Activated naive CD4-positive, alpha-beta T cell (primary cell): ENCODE results near the gene ANXA11.

ENCODE experiments used
- DNase-seq, 4 experiments: peaks; one replicate each; lab custom pipeline; 2025; lab: John Stamatoyannopoulos, UW

Gene ANXA11

GRCh38 chr10:80187465-80188409 is 17.6 kb downstream of the ANXA11 start:
- DNase-seq = peak in 3 of 4 experiments; percentile 13 to 76 (median 70)

DNA sequence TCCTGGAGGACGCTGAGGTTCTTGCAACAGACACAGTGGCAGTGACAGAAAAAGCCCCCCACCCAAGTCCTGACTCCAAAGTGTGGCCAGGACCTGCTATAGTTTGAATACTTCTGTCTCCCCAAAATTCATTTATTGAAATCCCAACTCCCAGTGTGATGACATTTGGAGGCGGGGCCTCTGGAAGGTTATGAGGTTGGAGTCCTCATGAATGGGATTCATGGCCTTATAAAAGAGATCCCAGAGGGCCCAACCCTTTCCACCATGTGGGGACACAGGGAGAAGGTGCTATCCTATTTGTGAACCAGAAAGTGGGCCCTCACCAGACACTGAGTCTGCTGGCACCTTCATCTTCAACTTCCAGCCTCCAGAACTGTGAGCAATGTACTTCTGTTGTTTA is 18.3 kb downstream of the ANXA11 start:
- no peak for DNase-seq

- DNase-seq = no peak
Measured at GRCh38 chr10:80186364-80187012, 18.8 kb downstream of the ANXA11 start.

DNA sequence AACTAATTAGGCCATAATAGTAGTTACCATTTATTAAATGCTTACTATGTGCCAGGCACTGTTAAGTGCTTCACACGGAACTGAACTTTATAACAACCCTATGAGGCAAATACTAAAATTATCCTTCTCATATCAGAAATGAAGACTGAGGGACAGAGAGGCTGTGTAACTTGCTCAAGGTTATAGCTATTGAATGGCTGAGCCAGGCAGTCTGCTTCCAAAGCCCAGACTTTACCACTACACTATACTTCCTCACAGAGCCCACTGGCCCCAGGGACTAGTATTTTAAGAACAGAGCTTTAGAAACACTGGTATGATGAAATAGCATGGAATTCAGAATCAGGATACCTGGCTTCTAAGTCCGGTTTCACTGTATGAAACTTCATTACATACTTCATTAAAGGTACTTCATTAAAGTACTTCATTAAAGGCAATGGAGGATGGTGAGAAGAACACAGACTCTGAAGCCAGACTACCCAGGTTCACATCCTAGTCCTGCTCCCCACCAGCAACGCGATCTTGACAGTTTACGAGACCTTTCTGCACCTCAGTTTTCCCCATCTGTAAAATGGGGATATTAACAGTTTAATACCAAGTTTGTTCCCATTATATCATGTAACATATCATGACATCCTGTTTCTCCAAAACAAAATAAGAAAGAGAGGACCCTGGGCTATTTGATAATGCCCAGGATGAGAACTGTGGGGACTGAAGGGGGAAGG is 19.6 kb downstream of the ANXA11 start:
- DNase-seq = no peak

- no peak for DNase-seq
Measured at GRCh38 chr10:80184291-80184690, 21.0 kb downstream of the ANXA11 start.

DNA sequence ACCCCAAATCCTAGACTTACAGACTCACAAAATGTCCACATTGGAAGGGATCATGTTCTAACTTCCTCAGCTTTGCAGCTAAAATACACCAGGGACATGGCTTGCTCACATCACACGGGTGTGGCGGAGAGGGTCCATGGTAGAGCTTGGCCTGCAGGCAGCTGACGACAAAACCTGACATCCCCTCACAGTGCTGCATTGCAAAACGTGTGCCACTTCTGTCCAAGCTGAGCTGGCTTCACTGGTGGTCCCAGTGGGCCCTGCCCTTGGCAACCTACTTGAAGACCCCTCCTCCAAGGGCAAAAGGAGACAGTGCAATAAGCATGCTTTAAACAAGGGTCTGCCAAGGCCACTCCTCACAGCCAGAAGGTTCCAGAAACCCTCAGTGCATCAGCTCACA is 21.9 kb downstream of the ANXA11 start:
- no peak for DNase-seq

- DNase-seq = no peak
Measured at GRCh38 chr10:80182986-80183385, 22.4 kb downstream of the ANXA11 start.

- DNase-seq = no peak
Measured at GRCh38 chr10:80177781-80178636, 27.3 kb downstream of the ANXA11 start.

GRCh38 chr10:80176526-80176925 is 28.8 kb downstream of the ANXA11 start:
- DNase-seq = no peak

DNA sequence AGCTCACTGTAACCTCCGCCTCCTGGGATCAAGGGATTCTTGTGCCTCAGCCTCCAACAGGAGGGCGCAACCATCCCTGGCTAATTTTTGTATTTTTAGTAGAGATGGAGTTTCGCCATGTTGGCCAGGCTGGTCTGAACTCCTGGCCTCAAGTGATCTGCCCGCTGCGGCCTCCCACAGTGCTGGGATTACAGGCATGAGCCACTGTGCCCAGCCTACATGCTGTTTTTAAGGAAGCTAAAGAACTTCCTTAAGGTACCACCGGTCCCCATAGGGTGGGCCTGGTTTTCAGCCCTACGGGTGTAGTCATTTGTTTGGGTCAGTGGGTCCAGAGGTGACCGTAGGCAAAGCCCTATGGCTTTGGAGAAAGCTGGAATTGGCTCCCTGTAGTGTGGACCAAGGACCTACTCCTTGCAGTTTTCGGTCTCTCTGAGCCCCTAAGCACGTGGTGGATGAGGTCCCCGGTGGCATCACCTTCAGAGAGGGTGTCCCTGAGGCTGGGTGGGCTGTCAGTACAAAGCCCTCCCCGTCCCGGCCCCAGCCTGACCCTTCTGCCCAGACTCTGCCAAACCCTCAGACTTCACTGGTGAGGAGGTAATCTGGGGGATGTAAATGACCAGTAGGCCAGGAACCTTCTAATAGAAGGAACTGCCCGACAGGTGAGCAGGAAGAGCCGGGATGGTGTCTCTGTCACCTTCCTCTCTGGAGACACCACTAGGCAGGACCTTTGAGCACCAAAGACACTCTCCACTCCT is 30.5 kb downstream of the ANXA11 start:
- DNase-seq = no peak

DNA sequence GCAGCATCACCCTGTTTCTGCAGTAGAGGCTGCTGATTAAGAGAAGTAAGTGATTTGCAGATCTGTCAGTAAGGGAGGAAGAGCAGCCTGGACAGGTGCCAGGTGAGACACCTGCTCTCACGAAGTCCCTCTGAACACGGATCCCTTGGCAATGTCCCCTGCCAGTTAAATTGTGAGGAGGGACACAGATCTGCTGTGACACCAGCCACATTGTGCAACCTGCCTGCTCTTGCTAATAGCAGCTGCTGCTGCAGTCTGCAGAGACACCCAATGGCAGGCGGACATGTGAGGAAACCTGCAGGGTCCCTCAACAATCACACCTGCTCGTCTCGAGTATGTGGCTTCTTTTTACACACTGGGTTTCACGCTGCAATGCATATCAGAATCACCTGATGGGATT is 31.9 kb downstream of the ANXA11 start:
- DNase-seq = no peak

DNA sequence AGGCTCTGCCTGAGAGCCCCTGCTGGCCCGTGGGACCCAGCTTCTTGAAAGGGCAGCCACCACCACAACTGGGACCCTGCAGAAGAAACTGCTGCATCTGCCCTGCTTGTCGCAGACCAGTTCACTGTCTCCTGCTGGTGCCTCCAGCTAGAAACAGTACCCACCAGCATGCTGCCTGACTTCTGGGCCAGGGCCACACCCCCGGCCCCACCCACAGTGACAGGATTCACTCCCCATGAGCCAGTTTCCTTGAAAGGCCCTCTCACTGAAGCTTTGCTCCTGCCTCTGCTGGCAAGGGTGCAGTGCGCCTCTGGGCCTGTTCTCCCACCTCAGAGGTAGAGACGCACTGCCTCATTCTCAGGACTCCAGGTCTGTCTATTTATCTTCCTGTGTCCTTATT is 32.4 kb downstream of the ANXA11 start:
- no peak for DNase-seq

DNA sequence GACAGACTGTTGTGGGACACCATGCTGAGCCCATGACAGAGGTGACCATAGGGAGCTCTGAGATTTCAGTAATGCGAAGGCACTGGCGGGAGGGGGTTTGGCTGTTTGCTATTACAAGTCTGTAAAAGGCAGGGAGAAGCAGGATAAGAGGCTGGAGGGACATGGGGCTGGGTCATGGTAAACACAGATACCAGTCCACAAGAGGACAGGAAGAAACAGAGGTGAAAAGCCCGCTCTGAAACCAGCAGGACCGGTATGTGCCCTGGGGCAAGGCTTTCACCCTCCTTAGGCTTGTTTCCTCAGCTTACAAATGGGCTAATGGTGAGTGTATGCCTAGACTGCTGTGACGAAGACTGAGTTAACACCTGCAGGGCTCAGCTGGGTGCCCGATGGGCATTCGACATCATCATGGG is 34.1 kb downstream of the ANXA11 start:
- DNase-seq = no peak

GRCh38 chr10:80170641-80171040 is 34.7 kb downstream of the ANXA11 start:
- DNase-seq = no peak

DNA sequence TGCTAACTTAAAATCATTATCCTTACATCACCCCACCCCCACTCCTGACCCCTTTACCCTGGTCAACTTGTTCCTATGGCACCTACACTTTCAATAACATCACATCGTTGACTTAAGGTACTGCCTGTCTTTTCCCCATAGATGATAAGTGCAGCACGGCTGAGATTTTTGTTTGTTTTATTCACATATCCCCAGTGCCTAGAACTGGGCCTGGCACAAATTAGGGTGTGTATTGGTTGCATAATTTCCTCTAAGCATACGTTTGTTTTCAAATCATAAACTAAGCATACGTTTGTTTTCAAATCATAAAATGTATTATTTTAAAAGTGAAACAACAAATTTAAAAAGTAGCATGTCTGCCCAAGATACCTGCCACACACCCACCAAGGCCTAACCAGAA is 35.3 kb downstream of the ANXA11 start:
- no peak for DNase-seq

GRCh38 chr10:80168679-80169380 is 36.5 kb downstream of the ANXA11 start:
- no peak for DNase-seq

GRCh38 chr10:80168162-80168511 is 37.2 kb downstream of the ANXA11 start:
- DNase-seq = no peak

- no peak for DNase-seq
Measured at GRCh38 chr10:80167471-80168161, 37.7 kb downstream of the ANXA11 start.

GRCh38 chr10:80166581-80167470 is 38.5 kb downstream of the ANXA11 start:
- DNase-seq = no peak
